Activated CD8-positive, alpha-beta memory T cell treated with anti-CD3 and anti-CD28 coated beads for 36 hours (primary cell): ENCODE measurements around the gene MAP3K20. TPM values are rescaled to one million over a fixed set of nuclear protein-coding genes. Genes with fewer than 3 reads are reported as not detected.
"Not testable (repeated sequence)": the region's sequence is repeated elsewhere in the genome, so short reads cannot be mapped to it uniquely, and the experiment has no call there.

ENCODE experiments used
- CTCF ChIA-PET: fragments of 350-600 bp; sonication (Branson Sonifier 250); formaldehyde crosslinking; loops from one replicate; lab custom pipeline; 2021; ENCODE audit warnings: antibody characterized with exemption; lab: Charles Lee
- POLR2A ChIA-PET: fragments of 350-600 bp; sonication (Branson Sonifier 250); formaldehyde crosslinking; loops from one replicate; lab custom pipeline; 2021; ENCODE audit warnings: antibody characterized with exemption; lab: Charles Lee
- total RNA-seq, 2 experiments: library from RNA; stranded (reverse); gene quantifications; one replicate each; pipeline ENCODE4 v1.2.3, GENCODE V29; 2021

Gene MAP3K20
- total RNA-seq, 2 experiments from 2014 or later, result 10.5 to 11.3 TPM

DNA sequence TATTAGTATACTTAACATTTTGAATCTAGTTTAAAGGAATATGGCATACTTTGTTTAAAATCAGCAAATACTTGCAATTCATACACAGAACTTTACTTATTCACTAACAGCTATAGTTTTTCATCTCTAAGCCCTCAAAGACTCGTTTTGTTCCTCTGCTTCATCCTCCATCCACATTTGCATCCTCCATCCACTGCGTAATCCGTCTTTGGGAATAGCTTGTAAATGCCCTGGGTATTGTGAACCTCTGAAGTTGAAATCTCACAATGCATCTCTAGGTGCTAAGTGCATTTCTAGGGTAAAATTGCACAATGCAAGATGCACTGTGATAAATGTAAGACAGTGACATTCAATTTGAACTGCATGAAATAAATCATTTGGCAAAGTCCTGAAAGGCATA lies 163.2 kb downstream of the MAP3K20 start:
- POLR2A ChIA-PET, result interaction anchor here (0.6 kb wide), 1 partner anchor 72 kb away, joined by 3 read pairs; no protein-coding TSS in a partner anchor

DNA sequence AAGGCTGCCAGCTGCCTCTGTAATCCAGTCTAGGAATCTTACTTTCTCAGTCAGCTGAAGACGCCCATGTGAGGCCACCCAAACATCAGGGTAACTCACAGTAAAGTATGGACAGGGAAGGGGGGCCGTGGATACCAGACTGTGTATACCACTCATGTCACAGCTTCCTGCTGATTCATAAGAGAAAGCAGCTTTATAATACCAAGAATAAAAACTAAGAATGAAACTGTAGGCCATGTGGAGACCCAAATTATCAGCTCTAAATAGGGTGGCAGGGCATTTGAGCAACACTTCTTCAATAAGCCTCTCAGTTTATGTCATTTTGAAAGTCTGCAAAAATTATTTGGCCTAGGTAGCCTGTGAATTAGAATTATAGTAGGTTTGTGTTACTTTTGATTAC lies 164.0 kb downstream of the MAP3K20 start:
- POLR2A ChIA-PET, result no interaction called here
- CTCF ChIA-PET, result interaction anchor here (1.1 to 1.3 kb wide), 2 partner anchors 25 to 29 kb away, joined by 3 to 6 read pairs; no protein-coding TSS in a partner anchor

More for the DNA sequence above, 163.2 kb downstream of the MAP3K20 start:
- CTCF ChIA-PET, result interaction anchor here (1.3 kb wide), 1 partner anchor 29 kb away, joined by 6 read pairs; no protein-coding TSS in a partner anchor

DNA sequence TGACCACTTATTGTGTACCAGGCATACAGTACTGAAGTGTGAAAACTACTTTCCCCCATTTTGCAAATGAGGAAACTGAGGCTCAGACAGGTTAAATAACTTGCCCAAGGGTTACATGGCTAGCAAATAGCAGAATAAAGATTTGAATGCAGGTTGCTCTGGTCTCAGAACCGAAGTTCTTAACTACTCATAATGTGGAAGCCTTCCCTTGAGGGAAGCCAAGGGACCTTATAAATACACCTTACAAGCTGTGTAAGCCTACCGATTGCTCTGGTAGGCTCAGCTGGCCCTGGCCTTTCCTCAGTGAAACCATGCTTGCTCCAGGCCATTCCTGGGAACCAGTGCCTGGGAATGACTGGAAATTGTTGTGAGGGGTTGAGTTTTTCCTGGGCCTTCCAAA lies 164.4 kb downstream of the MAP3K20 start:
- CTCF ChIA-PET, result interaction anchor here (1.1 to 1.3 kb wide), 2 partner anchors 25 to 30 kb away, joined by 3 to 6 read pairs; no protein-coding TSS in a partner anchor
- POLR2A ChIA-PET, result no interaction called here

DNA sequence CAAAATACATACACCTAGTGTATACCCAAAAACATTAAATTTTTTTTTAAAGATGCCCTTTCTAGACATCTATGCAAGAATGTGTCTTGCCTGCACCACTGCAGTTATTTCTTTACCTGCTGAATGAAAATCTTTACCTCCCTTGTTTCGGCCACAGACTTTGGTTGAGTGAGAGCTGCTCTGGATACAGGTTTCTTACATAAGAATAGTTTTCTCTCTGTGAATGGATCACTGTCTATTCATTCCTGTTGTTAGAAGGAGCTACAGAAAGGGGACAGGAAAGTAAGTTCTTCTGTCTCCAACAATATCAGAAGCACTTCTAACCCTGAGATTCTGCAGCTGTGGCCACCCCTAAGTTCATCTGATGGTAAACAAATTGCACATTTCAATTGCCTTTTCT lies 166.0 kb downstream of the MAP3K20 start:
- ChIA-PET CTCF (interaction anchor here (0.7 to 0.8 kb wide), 2 partner anchors 18 to 74 kb away, joined by 3 to 5 read pairs; no protein-coding TSS in a partner anchor), POLR2A (no interaction called here)

DNA sequence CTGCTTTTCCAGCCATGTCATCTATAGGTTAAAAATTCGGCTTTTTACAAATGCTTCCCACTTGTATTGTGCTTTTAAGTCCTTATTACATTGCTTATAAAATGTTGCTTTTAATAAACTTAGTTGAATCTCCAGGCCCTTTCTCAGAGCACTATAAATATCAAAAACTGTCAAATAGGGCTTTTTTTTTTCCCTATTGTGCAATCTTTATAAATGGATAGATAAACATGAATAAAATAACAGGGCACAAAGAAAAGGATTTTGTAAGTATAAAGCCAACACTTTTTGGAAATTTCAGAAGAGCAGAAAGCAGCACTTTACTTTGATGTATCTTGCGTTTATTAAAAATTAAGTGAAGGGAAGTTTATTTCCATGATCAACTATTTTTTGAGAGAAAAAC lies 171.5 kb downstream of the MAP3K20 start:
- POLR2A ChIA-PET, result no interaction called here
- CTCF ChIA-PET, result no interaction called here

DNA sequence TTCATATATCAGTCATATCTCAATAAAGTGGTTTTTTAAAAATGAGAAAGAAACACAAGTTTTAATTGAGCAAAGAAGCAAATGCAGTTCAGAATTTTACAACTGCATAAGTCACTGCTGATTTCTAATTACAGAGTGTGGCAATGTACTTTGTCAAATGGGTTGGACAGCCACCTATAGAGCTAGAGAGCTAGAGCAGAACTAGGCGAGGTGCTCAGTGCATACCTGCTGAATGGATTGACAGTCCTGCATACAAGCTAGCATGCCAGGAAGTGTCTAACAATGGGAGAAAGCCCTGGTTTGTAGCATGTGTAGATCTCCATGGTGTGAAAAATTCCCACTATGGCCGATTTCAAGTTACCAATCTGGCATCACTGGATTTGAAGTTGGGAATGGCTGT lies 172.7 kb downstream of the MAP3K20 start:
- POLR2A ChIA-PET, result no interaction called here
- CTCF ChIA-PET, result no interaction called here

DNA sequence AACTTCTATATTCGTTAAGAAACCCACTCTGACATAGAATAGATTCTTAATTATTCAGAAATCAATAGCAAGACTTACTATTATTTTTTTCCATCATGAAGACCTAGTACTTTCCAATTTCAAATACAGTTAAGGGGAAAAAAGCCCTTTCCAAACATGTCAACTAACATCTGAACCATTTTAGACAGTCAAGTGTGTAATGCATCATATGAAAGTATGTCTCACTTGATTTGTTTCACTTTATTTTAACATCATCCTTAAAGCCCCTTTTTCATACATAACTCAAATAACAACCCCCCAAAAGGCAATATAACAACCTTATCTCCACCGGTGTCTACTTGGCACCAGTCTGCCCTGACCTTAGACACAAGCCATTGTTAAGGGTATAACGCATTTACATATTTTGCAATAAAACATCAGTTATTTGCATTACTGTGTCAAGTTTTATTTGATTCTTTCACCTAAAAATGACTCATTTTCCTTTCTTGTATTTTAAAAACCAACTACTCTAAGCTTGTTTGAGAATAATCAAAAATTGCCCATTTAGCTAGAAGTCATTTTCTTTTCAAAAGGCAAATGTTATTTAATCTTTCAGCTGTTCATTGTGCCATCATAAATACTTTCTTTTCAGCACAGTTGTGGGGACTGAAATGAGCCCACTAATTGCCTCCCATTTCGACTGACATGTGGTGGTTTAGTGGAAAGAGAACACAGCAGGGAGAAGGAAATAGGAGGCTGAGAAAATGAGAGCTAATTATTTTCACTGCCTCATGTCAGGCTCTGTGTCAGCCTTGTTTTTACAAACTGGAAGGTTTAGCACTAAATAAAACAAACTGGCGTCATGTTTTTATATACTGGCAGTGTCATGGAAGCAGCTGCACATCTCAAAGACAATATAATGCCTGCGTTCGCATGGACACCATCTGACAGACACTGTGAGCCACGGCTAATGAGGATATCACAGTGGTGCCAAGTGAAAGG lies 174.3 kb downstream of the MAP3K20 start:
- CTCF ChIA-PET, result no interaction called here
- POLR2A ChIA-PET, result no interaction called here

DNA sequence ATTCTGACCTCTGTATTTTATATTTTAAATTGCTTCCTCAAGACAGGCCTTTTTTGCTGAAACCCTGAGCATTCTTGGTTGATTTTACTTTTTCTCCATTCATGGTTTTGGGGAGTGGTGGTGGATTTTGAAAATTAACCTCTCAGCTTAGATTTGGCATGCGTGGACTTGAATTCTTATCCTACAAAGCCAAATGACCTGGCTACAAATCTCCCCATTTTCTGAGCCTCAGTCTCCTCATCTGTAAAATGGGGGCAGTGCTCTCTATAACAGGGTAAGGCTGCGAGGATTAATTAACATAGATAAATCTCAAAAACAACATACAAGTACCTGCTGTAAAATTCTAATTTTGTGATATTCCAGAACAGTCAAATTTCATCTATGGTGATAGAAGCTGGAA lies 175.6 kb downstream of the MAP3K20 start:
- ChIA-PET CTCF (interaction anchor here (0.5 kb wide), 1 partner anchor 37 kb away, joined by 3 read pairs; no protein-coding TSS in a partner anchor), POLR2A (no interaction called here)

DNA sequence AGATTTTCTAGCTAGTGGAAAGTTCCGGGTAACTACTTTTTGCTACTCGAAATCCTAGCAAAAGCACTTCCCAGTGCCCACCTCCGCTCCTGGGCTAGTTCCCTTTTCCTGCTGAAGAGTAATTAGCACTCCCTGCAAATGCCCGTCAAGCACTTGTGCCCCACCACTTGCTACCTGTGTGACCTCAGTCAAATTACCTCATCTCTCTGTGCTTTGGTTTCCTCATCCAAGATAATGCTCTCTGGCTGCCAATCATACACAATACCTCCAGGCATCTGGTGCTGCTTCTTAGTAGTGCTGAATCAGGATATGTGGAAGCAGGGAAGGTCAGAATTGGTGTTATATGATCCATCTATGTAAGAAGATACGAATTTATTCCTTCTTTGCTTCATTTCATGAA lies 176.9 kb downstream of the MAP3K20 start:
- CTCF ChIA-PET, result no interaction called here
- POLR2A ChIA-PET, result no interaction called here

DNA sequence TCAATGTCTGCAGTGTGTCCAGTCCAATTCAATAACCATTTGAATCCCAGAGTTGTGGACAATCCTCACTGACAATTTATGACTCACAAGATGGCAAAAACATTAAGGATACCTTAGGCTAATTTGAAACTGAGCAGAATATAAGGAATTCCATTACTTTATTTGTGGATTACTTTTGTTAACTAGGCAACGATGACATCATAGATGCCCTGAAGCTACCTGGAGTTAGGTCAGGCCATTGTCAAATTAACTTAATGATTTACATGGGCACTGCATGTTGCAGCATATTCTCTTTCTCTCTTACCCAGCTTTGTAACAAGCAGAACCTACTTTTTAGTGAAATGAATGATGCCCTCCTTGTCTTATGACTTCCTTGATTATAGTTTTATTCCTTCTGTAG lies 179.0 kb downstream of the MAP3K20 start:
- POLR2A ChIA-PET, result no interaction called here
- CTCF ChIA-PET, result no interaction called here

DNA sequence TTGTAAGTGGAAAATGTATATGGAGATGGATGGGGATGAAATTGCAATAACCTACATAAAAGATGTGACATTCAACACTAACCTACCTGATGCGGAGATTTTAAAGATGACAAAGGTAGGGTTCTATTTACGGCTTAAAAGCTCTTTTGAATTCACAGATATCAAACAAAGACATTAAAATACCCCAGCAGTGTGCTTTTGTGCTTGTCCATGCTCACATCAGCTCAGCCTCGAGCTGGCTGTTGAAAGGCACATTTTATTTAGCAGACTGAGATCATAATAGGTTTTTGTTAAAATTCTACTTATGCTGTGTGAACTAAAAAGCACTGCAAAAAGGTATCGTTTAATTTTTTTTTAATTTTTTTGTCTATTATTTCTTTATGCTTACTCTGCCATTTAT lies 183.1 kb downstream of the MAP3K20 start:
- CTCF ChIA-PET, result no interaction called here
- POLR2A ChIA-PET, result no interaction called here

DNA sequence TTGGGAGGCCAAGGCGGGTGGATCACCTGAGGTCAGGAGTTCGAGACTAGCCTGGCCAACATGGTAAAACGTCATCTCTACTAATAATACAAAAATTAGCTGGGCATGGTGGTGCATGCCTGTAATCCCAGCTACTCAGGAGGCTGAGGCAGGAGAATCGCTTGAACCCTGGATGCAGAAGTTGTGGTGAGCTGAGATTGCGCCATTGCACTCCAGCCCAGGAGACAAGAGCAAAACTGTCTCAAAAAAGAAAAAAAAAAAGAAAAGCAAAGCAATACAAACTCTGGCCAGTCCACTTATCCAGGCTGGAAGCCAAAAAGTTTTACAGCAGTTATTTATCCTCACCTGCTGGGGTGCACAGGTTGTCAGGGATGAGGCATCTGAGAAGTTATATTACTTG lies 186.7 kb downstream of the MAP3K20 start:
- POLR2A ChIA-PET, CTCF ChIA-PET: not testable (repeated sequence)

DNA sequence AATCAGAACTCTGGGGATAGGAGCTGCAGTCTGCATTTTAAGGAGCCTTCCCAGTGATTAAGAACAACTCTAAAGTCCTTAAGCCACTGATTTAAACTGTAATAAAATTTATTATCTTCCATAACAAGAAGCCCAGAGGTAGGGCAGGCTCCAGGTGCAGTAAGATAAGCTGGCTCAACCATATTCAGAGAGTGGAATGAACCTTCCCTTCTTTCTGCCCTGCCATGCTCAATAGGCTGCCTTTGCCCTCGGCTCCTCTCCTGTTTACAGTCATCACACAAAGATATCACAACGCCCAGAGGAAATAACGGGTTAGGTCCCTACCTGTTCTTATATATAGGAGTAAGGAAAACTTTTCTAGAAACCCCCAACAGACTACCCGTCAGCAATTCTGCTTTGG lies 188.5 kb downstream of the MAP3K20 start:
- POLR2A ChIA-PET, result no interaction called here
- CTCF ChIA-PET, result no interaction called here

DNA sequence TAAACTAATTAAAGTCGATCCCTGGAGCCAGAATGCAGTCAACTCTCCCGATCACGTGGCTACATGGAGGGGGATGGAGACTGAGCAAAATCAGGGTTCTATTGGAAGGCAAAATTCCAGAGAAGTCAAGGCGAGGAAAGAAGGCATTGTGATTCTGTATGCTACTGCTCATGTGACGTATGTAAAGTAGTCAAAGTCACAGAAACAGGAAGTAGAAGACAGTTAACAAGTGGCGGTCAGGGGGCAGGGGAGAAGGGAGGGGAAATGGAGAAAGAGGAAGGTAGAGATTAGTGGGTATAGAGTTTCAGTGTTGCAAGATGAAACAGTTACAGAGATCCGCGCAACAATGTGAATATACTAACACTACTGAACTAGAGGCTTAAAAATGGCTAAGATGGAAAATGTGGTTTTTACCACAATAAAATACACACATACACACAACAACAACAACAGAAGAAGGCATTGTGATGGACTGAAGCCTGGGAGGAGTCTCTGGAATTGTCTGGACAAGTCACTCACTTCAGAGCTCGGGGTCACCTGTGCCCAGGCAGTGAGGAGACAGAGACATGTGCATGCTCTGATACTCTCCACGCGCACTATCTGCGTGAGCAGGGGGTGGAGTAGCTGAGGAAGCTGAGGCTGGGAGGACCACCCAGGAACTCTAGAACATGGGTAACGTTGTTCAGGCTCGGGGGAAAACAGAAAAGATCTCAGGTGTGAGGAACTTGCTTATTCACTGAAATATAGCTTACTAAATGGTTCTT lies 189.1 kb downstream of the MAP3K20 start:
- CTCF ChIA-PET, result interaction anchor here (1.0 kb wide), 1 partner anchor 25 kb away, joined by 3 read pairs; no protein-coding TSS in a partner anchor
- POLR2A ChIA-PET, result no interaction called here

DNA sequence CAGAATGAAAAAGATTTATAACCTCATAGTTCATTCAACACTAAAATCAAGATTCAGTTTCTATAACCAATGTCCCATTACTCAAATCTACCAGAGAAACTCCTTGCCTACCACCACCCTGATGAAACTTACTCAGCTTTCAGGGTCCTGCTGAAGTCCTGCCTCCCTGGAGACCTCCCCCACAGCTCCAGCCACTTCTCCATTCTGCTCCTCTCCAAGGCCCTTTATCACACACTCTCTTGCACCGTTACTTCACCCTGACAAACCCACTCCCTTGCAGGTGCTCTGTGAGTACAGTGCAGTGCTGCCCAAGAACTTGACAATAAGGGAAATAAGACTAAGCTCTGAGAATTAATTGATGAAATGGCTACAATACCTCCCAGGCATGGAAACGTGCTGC lies 195.5 kb downstream of the MAP3K20 start:
- CTCF ChIA-PET, result interaction anchor here (0.6 kb wide), 1 partner anchor 34 kb away, joined by 3 read pairs; no protein-coding TSS in a partner anchor
- POLR2A ChIA-PET, result no interaction called here

DNA sequence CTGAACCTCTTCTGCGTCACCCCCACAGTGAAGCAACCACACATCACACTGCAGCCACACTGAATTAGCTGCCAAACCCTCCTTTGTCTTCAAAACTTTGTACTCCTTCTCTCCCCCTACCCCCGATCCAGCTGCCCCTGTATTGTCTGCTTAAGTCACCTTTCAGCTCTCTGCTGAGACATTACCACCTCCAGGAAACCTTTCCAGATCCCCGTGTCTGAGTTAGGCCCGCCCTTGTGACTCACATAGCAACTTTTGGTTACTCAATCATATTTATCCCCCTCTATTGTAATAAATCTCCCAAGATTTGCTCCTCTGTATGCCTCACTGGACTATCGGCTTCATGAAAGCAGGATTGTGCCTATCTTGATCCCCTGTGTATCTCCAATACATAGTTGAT lies 196.2 kb downstream of the MAP3K20 start:
- CTCF ChIA-PET, result no interaction called here
- POLR2A ChIA-PET, result no interaction called here

DNA sequence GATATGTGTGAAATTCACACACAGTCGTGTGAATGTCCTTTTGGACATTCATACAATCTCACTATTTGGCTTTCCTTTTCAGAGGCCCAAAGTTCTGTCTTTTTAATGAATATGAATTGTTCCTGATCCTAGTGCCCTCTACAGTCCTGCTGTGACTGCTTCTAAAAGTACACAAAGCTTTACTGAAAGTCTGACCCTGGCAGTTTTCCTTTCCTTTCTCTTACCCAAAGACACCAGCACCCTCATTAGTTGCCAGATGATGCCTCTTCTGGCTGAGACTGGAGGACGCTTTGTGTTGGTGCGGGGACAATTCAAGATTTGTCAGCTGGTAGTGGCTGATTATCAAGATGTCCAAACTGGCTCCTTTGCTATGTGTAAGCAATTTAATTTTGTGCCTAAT lies 197.2 kb downstream of the MAP3K20 start:
- CTCF ChIA-PET, result no interaction called here
- POLR2A ChIA-PET, result no interaction called here

DNA sequence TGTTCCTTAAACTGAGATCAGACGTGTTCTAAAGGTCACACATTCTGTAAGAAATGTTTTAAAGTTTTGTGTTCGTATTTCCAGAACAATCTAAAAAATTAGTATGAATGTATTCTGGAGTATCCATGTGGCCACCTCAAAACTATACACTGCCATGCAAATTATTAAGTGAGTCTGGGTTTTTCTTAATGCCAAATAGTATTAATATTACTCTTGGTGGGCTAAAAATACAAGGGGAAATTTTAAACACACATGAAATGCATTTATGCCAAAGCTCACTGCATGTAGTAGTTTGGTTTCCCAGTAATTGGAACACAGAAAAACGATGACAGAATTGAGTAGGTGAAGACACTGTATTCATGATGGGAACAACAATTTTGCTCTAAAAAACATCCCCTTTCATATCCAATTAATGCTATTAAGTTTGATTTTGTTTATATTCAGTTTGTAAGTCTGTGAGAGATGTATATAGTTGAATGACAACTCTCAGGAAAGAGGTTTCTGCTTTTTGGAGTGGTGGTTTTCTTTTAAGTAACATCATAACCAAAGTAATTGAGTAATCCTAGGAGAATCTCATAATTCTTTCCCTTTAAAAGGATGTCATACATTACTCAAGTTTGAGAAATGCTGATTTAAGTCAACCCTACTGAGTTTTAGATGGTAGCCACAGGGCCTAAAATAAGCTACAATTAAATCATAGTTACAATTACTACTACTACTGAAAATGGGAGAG lies 203.3 kb downstream of the MAP3K20 start:
- ChIA-PET POLR2A (no interaction called here), CTCF (no interaction called here)

DNA sequence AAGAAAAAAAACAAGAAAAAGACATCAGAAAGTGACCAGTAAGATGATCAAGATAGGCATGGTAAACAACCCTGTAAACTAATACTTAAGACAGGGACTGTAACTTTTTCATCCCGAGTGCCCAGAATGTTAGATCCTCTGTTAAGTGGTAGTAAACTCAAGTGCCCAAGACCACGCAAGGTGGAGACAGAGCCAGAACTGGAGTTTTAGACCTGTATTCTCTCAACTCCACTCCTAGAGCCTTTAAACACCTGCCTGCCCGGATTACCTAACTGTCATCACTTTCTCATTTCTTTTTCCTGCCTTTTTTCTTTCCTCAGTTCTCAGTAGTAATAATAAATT lies 203.9 kb downstream of the MAP3K20 start:
- ChIA-PET CTCF (no interaction called here), POLR2A (no interaction called here)
